NOMO-1 treated with DMSO at 0.1 percent for 48 hours (cell line): ENCODE results near the gene MEIOB.
"Not testable (repeated sequence)": the region's sequence is repeated elsewhere in the genome, so short reads cannot be mapped to it uniquely, and the experiment has no call there.

Source experiments
- DNase-seq: peaks from one replicate; lab custom pipeline; 2025; ENCODE audit not compliant: unreplicated experiment; lab: John Stamatoyannopoulos, UW

The MEIOB gene

GRCh38 chr16:1816396-1817275 is 55.3 kb downstream of the MEIOB start:
- DNase-seq, result no peak

GRCh38 chr16:1815461-1815860 is 56.5 kb downstream of the MEIOB start:
- DNase-seq, result no peak

- no peak for DNase-seq
These were observed 59.2 kb downstream of the MEIOB start for GRCh38 chr16:1812732-1813163.

GRCh38 chr16:1810536-1810935 is 61.4 kb downstream of the MEIOB start:
- DNase-seq, result no peak

- no peak for DNase-seq
These were observed 61.9 kb downstream of the MEIOB start for GRCh38 chr16:1810106-1810505.

GRCh38 chr16:1809281-1809801 is 62.6 kb downstream of the MEIOB start:
- no peak for DNase-seq

GRCh38 chr16:1808691-1809090 is 63.3 kb downstream of the MEIOB start:
- DNase-seq, result no peak

GRCh38 chr16:1807626-1808025 is 64.3 kb downstream of the MEIOB start:
- DNase-seq, result no peak

GRCh38 chr16:1800701-1801100 is 71.3 kb downstream of the MEIOB start:
- DNase-seq, result no peak

- DNase-seq, result not testable (repeated sequence)
These were observed 72.7 kb downstream of the MEIOB start for GRCh38 chr16:1799263-1799662.

- no peak for DNase-seq
These were observed 76.9 kb downstream of the MEIOB start for GRCh38 chr16:1794908-1795666.

- no peak for DNase-seq
These were observed 77.6 kb downstream of the MEIOB start for GRCh38 chr16:1794221-1794871.

GRCh38 chr16:1793578-1794220 is 78.3 kb downstream of the MEIOB start, which contains the start of gene IGFALS:
TSS of gene IGFALS (minus strand) at chr16:1793705. CDS start at chr16:1793652, 53 bp downstream.
- DNase-seq, result no peak

- DNase-seq, result no peak
These were observed 79.0 kb downstream of the MEIOB start for GRCh38 chr16:1792836-1793577.

- no peak for DNase-seq
These were observed 79.8 kb downstream of the MEIOB start for GRCh38 chr16:1791943-1792812.

- DNase-seq, result no peak
These were observed 80.6 kb downstream of the MEIOB start for GRCh38 chr16:1791256-1791942.

GRCh38 chr16:1790611-1791255 is 81.2 kb downstream of the MEIOB start:
- DNase-seq, result no peak

- DNase-seq, result no peak
These were observed 81.7 kb downstream of the MEIOB start for GRCh38 chr16:1790261-1790610.
